ENCODE results near the gene MYO5A.

DNA sequence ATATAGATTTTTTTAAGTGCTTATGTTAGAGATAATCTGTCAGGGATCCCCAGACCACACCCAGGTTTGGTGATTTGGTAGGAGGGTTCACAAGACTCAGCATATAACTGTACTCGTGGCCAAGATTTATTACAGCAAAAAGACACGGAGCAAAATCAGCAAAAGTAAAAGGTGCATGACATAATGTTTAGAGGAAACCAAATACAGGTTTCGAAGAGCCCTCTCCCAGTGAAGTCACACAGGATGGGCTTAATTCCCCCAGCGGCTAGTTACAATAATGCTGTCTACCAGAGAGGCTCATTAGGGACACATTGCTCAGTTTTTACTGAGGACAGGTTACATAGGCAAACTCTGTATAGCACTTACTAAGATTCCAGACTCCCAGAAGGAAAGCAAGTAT, 36.5 kb downstream of the MYO5A start:
- no peak for TF ChIP-seq TAF1 (IDR thresholded peaks at IDR 0.05; ENCODE audit: borderline replicate concordance, insufficient read depth, low read length)
- no peak for TF ChIP-seq POLR2AphosphoS5 (IDR thresholded peaks at IDR 0.05; ENCODE audit: low read depth, low read length)
- TF ChIP-seq FOXP2 (optimal IDR thresholded peaks at IDR 0.05; ENCODE audit: borderline replicate concordance, extremely low read depth, extremely low read length, insufficient read depth) = no peak

All from PFSK-1 (cell line).